Thyroid gland (tissue), 4 donors: ENCODE results near the gene TMEM117. TPM values are rescaled to one million over a fixed set of nuclear protein-coding genes. Genes with fewer than 3 reads are reported as not detected.
A peak's percentile ranks its signal among the peaks of the same experiment; 100 is the strongest.

Experiments
- DNase-seq, 2 donors: peaks; one replicate each; pipeline ENCODE4 v3.0.0-alpha.2; 2019
- H3K27ac ChIP-seq, 3 donors: fragments of 200-600 bp; sonication (generic); 1 replicate in 2 of 3; 2 replicates in 1 of 3; pipeline ENCODE4 v1.5.1; 2016 to 2019; ENCODE audit warnings: mild to moderate bottlenecking in 1 of 3, moderate library complexity in 1 of 3
- H3K27me3 ChIP-seq: fragments of 200-600 bp; sonication (generic); one replicate; pipeline ENCODE4 v1.5.1; 2019
- H3K36me3 ChIP-seq, 2 donors: fragments of 200-600 bp; sonication (generic); one replicate each; pipeline ENCODE4 v1.5.1; 2016 to 2019
- H3K4me1 ChIP-seq, 2 donors: fragments of 200-600 bp; sonication (generic); one replicate each; pipeline ENCODE4 v1.5.1; 2017 to 2019
- H3K4me3 ChIP-seq, 3 donors: fragments of 200-600 bp; sonication (generic); replicated peaks in 1 of 3; 1 replicate in 2 of 3; 2 replicates in 1 of 3; pipeline ENCODE4 v1.5.1; 2016; ENCODE audit warnings: mild to moderate bottlenecking in 1 of 3
- H3K9me3 ChIP-seq: fragments of 200-600 bp; sonication (generic); one replicate; pipeline ENCODE4 v1.5.1; 2017
- CTCF ChIP-seq, 6 experiments: fragments of 200-600 bp in 3 of 6; fragments of 450-650 bp in 3 of 6; sonication (generic) in 3 of 6; IDR thresholded peaks; one replicate each; pipeline ENCODE4 v1.5.1; 2016 to 2019; ENCODE audit warnings: antibody characterized with exemption in 6 of 6, mild to moderate bottlenecking in 2 of 6, inconsistent platforms in 1 of 6, moderate library complexity in 1 of 6
- POLR2A ChIP-seq, 2 donors: fragments of 450-650 bp; IDR thresholded peaks; one replicate each; pipeline ENCODE4 v1.6.1; 2017; ENCODE audit warnings: antibody characterized with exemption in 2 of 2, mild to moderate bottlenecking in 2 of 2, moderate library complexity in 1 of 2
- WGBS, 2 donors: methylation state at CpG; one replicate each; pipeline ENCODE4 v1.1.5; 2017; 5-methylcytosine and 5-hydroxymethylcytosine counted together
- intact Hi-C: fragments of 100-400 bp; cut with DNase I; formaldehyde crosslinking; loops from one replicate; pipeline ENCODE4 v1.15.1; 2023
- total RNA-seq, 4 donors: library from RNA; depleted of rRNA; stranded (reverse); fragments of >200 nt; gene quantifications; one replicate each; pipeline ENCODE4 v1.2.3, GENCODE V29; 2016

Gene TMEM117
- total RNA-seq, 4 donors from 2014 or later, result 18.9 to 32.4 (median 24.7) TPM

- no peaks in the 10 kb centered on the region for H3K9me3 ChIP-seq
- H3K4me3 ChIP-seq, result no peak overlapping the region
- H3K36me3 ChIP-seq, result no peaks in the 10 kb centered on the region
- H3K4me1 ChIP-seq, result peaks cover 18 to 19% of the 10 kb centered on the region in 2 donors
- WGBS, 2 donors, result 80 to 84% methylated on average over 1 of the region's 1 CpG
- intact Hi-C loops, result no loop called here
- DNase-seq, result no peak
- TF ChIP-seq CTCF (IDR thresholded peaks at IDR 0.05) (no peak), POLR2A (IDR thresholded peaks at IDR 0.05) (no peak)
- no peak overlapping the region for H3K27ac ChIP-seq
- no peaks in the 10 kb centered on the region for H3K27me3 ChIP-seq
Measured at GRCh38 chr12:43945983-43946382, 110.1 kb downstream of the TMEM117 start.

- Histone ChIP-seq H3K9me3 (no peaks in the 10 kb centered on the region), H3K4me1 (peaks cover 18 to 20% of the 10 kb centered on the region in 2 donors), H3K36me3 (no peaks in the 10 kb centered on the region), H3K27ac (peak overlapping the region in 1 of 3 donors; percentile 17), H3K27me3 (no peaks in the 10 kb centered on the region), H3K4me3 (no peak overlapping the region)
- intact Hi-C loops, result no loop called here
- no peak for TF ChIP-seq CTCF (IDR thresholded peaks at IDR 0.05)
- TF ChIP-seq POLR2A (IDR thresholded peaks at IDR 0.05), result no peak
- WGBS, 2 donors, result 92 to 96% methylated on average over 2 to 6 of the region's 6 CpGs
- no peak for DNase-seq
Measured at GRCh38 chr12:43951286-43951685, 115.4 kb downstream of the TMEM117 start.

GRCh38 chr12:43957732-43958372, 122.0 kb downstream of the TMEM117 start:
- Histone ChIP-seq H3K4me1 (no peaks in the 10 kb centered on the region), H3K36me3 (no peaks in the 10 kb centered on the region), H3K4me3 (no peak overlapping the region), H3K27ac (no peak overlapping the region), H3K9me3 (no peaks in the 10 kb centered on the region), H3K27me3 (no peaks in the 10 kb centered on the region)
- 43 to 52% methylated on average over 2 of the region's 2 CpGs for WGBS, 2 donors
- TF ChIP-seq CTCF (IDR thresholded peaks at IDR 0.05) (peak in 4 of 6 experiments; percentile 47 to 75 (median 58)), POLR2A (IDR thresholded peaks at IDR 0.05) (no peak)
- DNase-seq, result peak in 1 of 2 donors; percentile 21
- intact Hi-C loops, result no loop called here

GRCh38 chr12:43964033-43964432, 128.2 kb downstream of the TMEM117 start:
- TF ChIP-seq CTCF (IDR thresholded peaks at IDR 0.05) (no peak), POLR2A (IDR thresholded peaks at IDR 0.05) (no peak)
- Histone ChIP-seq H3K4me1 (no peaks in the 10 kb centered on the region), H3K27ac (no peak overlapping the region), H3K4me3 (no peak overlapping the region), H3K9me3 (no peaks in the 10 kb centered on the region), H3K27me3 (no peaks in the 10 kb centered on the region), H3K36me3 (no peaks in the 10 kb centered on the region)
- intact Hi-C loops, result no loop called here
- WGBS, 2 donors, result 94 to 95% methylated on average over 2 of the region's 2 CpGs
- DNase-seq, result no peak

- TF ChIP-seq POLR2A (IDR thresholded peaks at IDR 0.05), result no peak
- TF ChIP-seq CTCF (IDR thresholded peaks at IDR 0.05), result no peak
- H3K9me3 ChIP-seq, result no peaks in the 10 kb centered on the region
- no peaks in the 10 kb centered on the region for H3K27me3 ChIP-seq
- H3K27ac ChIP-seq, result no peak overlapping the region
- intact Hi-C loops, result no loop called here
- no peaks in the 10 kb centered on the region for H3K4me1 ChIP-seq
- WGBS, 2 donors, result 67 to 77% methylated on average over 3 of the region's 3 CpGs
- H3K4me3 ChIP-seq, result no peak overlapping the region
- DNase-seq, result no peak
- no peaks in the 10 kb centered on the region for H3K36me3 ChIP-seq
Measured at GRCh38 chr12:43964961-43965360, 129.1 kb downstream of the TMEM117 start.
